ENCODE measurements around the gene TNNI2.

GRCh38 chr11:1864831-1865665, 26.3 kb downstream of the TNNI2 start:
- no peak for TF ChIP-seq CTCF (IDR thresholded peaks at IDR 0.05)
- TF ChIP-seq POLR2A (IDR thresholded peaks at IDR 0.05) = no peak

All from heart left ventricle (tissue), 13 donors.